Stimulated activated CD8-positive, alpha-beta memory T cell treated with anti-CD3 and anti-CD28 coated beads, Interleukin-2, amount 100 ng/mL, for 48 hours (primary cell): Measurements from ENCODE around the gene GJD4.

Experiments used
- DNase-seq, 2 donors: peaks; one replicate each; pipeline ENCODE4 v3.0.0-alpha.2; 2020; ENCODE audit warnings: low read depth in 2 of 2

GJD4 gene, protein sequence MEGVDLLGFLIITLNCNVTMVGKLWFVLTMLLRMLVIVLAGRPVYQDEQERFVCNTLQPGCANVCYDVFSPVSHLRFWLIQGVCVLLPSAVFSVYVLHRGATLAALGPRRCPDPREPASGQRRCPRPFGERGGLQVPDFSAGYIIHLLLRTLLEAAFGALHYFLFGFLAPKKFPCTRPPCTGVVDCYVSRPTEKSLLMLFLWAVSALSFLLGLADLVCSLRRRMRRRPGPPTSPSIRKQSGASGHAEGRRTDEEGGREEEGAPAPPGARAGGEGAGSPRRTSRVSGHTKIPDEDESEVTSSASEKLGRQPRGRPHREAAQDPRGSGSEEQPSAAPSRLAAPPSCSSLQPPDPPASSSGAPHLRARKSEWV

DNA sequence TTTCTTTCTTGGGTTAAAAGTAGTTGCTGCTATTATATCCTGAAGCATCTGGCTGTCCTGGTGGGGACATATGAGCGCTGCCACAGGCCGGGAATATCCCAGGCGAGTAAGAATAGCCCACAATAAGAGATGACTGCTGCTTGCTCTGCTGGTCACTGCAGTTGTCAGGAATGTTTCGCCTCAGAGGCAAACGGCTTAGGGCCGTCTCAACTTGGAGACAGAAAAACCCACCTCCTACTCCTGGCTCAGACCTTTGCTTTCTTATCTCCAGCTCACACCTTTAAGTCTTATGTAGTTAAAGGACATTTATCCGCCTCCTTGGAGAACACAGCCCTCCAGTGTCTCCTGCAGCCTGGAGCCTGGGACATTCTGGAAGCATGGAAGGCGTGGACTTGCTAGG, at the start of gene GJD4:
GJD4 (plus strand) TSS at position 151 of the 400 bp plus-strand sequence; CDS start at position 378, 227 bp downstream.
- DNase-seq, result no peak

DNA sequence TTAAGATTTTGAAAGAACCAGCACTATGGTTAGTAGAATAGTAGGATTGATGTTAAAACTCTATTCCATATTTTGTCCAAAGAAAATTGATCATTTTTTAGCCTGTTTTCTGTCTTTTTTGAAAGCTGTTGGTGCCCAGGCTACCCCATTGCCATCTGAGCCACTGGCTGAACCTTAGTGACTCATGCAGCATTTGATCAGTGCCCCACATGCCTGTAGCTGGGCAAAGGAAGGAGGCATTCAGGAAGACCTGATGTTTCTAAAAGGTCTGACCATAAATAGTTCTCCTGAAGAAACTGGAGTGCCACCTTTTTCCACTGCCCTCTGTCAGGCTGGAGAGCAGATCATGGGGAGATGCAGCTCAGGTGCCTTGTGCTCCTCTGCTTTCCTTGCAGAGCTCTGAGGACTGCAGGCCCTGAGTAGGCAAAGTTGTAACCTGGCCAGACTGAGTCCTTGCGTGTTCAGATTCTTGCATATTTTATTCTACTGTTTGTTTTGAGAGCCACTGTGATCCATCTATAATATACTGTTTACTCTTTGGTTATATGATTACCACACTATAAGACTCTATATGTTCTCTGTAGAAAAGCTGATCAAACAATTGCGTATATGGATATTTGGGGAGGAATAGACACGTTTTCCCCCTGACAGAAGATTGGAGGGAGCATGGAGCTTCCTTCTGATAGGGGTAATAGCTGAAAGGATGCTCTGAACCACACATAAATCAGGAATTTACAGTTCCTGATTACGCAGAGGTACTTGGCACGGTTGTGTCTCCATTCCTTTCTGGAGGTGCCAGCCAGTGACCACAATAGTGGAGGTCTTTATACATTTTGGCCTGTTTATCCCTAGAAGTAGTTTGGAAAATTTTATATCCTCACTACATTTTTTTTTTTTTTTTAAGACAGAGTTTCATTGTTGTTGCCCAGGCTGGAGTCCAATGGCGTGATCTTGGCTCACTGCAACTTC, 48.9 kb upstream of the GJD4 start:
- no peak for DNase-seq

DNA sequence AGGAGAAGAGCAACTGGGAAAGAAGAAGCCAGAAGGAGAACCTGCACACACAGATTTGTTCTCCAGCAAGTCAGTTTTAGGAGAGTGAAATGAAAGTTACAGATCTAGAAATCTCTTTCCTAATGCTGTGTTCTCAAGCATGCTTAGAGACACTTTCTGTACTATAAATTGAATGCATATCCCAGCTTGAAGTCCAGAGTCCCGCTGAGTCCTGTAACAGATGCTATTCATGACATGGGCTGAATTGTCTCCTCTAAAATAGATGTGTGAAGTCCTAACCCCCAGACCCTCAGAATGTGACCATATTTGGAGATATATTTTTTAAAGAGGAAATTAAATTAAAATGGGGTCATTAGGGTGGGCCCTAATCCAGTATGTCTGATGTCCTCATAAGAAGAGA, 46.9 kb upstream of the GJD4 start:
- DNase-seq, result no peak

DNA sequence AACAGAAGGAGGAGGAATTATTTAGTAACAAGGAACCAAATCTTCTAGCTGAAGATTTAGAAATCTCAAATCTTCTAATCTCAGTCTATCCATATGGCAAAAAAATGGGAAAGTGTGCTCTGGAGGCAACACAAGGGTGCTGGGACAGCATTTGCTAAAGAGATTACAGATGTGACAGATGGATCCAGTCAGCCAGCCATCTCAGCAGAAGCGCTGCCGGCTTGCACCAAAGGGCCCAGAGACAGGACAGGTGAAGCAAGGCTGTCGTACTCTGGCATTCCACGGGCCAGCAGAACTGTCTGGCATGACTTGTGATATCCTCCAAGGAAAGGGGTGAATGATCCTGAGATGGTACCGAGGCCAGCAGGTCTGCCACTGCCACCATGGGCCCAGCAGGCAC, 45.7 kb upstream of the GJD4 start:
- DNase-seq, result no peak

DNA sequence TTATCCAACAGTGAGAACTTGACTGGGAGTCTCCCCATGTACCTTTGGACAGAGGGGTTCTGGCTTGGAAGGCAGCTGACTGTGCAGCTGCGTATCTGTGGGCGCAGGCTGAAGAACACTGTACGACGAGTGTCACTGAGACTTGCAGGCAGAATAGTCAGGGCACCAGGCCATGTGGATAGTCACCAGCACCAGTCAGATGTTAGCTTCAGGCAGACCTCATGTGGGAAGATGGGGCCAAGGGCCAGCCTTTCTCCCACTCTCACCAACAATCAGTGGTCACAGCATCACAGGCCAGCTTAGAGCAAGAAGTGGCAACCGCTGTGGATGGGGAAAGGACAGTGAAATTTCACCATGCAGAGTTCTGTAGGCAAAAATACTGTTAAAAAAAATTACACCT, 43.4 kb upstream of the GJD4 start:
- DNase-seq, result no peak

DNA sequence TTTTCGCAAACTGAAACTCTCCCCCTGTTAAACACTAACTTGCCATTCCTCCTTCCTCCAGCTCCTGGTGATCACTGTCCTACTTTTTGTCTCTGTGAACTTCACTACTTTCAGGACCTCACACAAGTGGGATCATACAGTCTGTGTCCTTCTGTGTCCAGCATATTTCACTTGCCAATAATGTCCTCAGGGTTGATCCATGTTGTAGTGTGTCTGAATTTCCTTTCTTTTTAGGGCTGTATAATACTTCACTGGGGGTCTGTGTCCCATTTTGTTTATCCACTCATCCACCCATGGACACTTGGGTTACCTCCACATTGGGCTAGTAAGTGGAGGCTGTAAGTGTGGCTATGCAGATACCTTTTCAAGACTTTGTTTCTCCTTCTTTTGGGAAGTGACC, 42.7 kb upstream of the GJD4 start:
- no peak for DNase-seq

DNA sequence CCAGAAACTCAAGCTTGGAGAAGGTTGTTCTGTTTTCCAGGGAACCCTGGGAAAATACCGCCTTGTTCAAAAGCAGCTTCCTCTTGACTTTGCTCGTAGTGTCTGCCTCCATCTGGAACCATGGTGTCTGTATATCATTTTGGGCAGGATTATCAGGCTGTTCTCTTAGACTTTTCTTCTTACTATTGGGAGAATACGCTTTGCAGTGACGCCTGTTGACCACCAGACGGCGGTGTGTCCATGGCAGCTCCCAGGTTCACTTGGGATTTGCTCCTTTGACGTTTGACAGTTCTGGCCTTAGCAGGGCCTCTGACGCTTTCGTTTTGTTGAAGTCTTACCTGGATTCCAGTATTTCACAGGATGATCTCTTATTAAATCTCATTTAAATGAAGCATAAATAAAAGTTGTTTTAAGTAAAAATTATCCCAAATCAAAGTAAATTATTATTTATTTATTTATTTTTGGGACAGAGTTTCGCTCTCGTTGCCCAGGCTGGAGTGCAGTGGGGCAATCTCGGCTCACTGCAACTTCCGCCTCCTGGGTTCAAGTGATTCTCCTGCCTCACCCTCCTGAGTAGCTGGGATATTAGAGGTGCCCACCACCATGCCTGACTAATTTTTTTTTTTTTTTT, 41.8 kb upstream of the GJD4 start:
- peak; percentile 15 to 20 for DNase-seq

DNA sequence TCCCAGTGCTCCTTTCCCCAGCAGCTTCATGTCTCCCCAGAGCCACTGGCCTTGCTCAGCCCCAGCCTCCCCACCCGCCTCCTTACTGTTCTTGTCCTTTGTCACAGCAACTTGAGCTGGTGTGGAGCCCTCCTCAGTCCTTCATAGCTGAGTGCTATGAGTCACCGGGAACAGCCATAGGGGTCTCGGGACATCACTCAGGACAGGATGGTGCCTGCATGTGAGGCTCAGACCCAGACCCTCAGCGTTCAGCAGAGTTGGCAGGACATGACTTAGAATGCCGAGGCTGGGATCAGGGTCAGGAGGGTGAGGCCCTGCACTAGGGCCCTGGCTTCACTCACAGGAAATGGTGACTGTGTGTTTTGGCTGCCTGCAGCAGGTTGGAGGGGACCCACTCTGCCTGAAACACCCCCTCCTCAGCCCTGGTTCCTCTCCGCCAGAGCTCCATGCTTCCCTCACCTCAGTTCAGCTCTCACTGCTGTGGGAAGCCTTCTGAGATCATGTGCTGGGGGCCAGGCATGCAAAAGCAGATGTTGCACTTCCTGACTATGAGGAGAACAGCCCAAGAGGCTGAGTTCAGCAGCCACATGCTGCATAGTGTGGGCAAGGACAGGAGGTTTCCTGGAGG, 40.7 kb upstream of the GJD4 start:
- no peak for DNase-seq

DNA sequence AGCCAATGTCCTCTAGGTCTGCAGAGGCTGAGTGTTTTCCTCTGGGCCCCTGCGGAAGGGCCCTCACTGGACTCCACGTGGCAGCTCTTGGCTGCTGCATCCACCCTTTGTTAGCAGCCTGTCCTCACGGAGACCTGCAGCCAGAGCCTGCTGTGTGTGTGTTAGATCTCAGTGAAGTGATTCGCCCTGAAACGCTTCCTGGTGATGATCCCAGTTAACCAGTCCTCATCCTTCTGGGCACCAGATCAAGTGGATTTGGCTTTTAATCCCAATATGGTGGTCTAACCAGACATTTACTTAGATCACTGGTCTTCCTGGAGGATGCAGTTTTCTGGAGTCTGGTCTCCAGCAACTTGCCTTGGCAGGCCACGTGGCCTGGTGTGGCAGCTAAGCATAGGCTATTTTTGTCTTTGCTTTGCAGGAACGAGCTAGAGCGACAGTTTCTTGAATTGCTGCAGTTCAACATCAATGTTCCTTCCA, 39.5 kb upstream of the GJD4 start:
- no peak for DNase-seq

DNA sequence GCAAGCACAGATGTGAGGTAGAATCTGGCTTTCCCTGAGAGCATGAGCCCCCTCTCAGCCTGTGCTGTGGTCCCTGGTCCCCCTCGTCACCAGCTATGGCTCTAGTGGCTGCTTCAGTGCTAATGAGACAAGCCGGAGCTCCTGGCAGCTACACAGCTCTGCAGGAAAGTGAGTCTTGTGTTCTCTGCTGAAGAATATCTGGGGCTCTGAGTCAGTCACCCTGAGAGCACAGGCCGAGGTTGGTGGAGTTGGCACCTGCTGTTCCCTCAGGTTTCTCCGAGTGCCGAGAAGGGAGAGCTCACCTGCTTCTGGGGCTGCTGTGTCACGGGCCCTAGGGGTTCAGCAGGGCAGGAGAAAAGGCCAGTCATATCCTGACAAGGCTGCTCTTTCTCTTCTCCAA, 37.2 kb upstream of the GJD4 start:
- no peak for DNase-seq

DNA sequence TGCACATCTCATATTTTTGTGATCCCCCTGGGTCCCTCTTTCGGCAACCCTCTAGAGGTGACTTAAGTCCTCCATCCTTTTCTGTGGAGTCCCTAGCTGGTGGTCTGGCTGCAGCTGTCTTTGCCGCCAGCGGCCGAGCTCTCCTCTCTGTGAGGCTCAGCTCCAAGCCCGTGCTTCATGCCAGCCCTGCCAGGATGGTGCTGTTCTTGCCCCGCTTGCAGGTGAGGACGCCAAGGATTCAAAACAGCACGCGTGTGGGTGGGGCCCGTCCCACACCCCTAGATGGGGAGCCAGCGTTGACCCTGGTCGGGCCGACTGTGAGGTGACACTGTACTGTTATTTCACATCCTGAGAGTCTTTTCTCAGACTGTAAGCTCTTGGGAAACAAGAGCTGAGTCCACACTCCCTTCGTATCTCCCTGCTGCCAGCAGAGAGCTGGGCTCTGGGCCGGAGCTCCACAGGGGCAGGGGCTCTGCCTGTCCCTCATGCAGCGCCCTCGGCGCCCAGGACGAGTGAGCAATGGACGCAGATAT, 36.6 kb upstream of the GJD4 start:
- no peak for DNase-seq

DNA sequence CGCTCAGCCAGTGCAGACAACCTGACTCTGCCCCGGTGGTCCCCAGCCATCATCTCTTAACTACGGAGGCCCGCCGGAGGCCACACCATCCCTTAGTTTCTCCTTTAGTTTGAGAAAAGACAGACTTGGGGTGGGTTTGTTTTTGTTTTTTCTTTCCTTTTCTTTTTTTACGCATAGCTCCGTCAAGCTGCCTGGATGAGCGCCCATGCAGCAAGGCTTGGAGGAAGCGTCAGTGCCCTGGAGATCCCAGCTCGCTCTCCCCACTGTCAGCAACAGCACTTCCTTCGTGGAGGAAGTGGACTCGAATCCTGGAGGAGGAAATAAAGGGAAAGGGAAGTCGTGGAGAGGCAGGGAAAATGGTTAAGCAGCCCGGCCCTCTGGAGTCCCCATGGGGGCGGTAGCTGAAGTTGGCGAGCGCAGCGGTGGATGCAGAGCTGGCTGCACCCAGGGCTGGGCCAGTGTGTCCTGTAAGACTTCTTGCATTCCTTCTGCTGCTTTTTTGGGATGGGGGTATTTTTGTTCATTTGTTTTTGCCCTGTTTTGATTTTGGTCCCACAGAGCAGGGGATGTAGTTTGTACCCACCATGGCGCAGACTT, 35.9 kb upstream of the GJD4 start:
- no peak for DNase-seq

DNA sequence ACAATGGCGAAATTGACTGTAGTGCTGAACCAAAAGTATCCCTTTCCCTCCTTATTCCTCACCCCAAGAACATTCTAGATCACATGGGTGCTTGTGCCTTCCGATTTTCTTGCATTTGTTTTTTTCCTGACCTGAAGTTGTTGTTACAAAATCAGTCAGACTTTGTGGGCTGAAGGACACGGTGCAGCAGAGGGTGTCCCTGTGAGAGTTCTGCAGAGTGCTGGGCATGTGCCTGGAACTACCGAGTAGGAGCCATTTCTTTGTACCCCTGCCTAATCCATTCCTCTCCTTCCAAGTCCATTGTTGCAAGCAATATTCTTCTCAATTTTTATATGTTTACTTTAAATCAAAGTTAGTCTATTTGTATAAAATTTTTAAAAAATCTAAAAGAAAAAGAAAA, 35.3 kb upstream of the GJD4 start:
- no peak for DNase-seq

DNA sequence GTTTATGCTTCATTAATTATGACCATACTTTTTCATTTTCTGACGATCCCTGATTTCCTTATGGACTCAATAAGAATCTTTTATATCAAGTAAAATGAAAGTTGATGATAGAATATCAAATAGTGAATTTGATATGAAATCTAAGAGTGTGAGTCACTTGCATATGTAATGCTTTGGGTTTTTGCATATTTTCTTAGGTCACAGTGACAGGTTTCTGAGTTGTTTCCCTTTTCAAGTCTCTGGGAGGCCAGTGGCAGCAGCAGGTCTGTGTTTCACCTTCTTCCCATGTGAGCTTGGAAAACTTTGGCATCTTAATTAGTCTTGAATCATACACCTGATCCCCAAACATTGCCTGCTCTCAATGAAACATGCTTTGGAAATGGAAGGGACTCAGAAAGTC, 34.7 kb upstream of the GJD4 start:
- DNase-seq, result no peak

DNA sequence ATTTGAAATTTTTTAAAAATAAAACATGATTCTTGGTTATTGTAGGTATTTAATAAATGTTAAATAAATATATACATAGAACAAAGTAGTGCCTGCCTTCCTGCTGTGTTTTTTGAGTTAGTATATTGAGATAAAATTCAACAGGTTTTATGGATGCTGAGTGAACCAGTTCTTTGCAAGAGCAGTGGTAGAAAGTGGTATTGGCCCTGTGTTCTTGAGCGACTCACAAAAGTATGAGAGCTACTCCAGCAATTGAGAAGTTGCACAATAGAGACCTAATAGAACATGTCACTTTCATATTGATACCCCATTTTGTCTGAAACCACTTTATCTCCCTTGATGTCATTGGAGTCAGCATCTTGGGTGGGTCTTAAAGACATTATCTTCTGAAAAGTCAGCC, 32.6 kb upstream of the GJD4 start:
- DNase-seq, result no peak

DNA sequence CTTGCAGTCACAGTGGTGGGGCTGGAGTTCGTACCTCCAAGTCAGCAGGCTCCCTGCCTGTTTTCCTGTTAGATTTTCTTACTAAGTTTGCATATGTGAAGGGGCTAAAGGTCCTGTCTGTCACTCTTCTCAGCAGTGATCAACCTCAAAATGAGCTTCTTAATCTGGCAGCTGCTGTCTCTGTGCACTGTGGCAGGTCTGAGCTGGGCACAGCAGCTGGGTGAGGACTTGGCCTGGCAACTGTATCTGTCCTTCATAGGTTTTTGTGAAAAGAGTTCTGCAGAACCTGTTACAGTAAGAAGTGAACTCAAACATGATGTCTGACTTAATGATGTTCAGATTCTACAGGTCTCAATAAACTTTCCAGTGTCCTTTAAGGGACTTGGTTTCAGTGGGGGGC, 31.3 kb upstream of the GJD4 start:
- DNase-seq, result no peak

DNA sequence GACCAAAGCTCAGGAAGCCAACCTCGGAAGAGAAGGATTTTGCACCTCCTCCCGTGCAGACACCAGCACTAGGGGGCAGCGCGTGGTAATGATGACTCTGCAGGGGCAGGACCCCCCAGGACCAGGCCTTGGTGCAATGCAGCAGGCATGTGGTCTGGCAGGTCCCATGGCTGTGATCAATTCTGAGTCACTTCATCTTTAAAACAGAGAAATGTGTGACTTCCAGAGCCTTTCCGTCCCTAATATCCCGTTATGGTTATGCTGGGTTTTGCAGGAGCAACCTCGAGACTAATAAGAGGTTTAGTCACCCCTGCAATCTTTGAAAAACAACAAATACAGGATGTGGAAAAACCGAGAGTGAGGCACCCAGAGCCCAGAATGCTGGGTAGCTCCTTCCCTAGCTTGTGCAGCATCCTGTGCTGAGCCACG, 30.2 kb upstream of the GJD4 start:
- no peak for DNase-seq

DNA sequence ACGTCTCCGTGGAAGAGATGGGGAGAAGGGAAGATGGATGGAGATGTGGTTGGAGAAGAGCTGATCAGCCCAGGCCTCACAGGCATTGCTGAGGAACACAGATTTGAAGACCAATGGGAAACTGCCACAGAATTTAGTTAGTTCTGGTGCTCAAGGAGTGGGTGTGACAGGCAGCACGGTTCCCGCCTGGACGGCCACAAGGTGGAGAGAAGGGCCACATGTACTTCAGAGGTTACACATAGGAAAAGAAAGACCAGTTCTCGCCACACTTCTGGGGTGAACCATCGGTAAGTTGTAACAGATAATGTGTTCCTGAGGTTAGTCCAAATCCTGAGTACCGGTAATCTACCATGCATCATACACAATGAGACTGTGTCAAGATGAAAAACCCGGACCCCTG, 29.5 kb upstream of the GJD4 start:
- DNase-seq, result no peak

DNA sequence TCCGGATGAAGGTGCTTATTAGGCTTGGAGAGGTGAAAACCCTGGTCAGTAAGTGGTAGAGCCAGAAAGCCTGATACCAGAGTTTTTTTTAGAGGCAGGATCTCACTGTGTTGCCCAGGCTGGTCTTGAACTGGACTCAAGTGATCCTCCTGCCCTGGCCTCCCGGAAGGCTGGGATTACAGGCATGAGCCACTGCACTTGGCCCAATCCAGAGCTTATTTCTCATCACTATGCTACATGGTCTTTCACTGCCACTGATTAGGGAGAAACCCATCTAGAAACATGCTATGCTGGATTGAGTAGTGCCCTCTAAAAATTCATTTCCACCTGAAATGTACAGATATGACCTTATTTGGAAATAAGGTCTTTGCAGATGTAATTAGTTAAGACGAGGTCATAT, 28.4 kb upstream of the GJD4 start:
- no peak for DNase-seq

DNA sequence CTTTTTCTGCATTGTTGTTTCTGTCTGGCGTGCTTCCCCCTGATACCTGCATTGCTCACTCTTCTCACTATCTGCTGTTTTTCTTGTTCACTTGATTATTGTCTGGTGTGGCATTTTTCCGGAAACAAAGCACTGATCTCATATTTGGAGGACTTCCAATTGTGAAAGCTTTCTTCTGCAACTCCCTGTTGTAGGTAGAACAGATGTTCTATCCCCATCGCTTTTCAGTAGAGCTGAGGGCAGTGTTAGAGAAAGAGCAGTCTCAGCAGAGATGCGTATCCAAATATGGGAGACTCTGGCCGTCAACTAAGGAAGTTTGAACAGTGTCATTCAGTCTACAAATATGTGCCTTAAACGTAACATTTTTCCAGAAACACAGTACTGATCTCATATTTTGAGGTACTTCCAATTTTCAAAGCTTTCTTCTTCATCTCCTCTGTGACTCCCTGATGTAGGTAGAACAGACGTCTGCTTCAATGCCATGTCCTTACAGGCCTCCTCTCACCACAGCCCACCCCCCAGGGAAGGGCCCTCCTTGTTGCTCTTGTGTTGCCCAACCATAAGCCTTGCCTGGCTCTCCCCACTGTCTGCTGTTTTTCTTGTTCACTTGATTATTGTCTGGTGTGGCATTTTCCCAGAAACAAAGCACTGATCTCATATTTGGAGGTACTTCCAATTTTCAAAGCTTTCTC, 27.1 kb upstream of the GJD4 start:
- DNase-seq, result no peak

DNA sequence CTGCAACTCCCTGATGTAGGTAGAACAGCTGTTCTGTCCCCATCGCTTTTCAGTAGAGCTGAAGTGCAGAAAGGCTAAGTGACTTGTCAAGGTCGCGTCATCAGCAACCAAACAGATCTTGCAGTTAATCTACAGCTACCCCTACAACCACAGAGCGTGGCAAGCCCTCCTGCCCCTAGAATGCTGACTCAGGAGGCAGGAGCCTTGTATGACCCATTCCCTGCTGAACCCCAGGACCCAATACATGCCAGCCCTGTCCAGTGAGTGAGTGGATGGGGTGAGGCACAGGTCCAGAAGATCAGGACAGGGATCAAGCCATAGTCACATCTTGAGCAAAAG, 26.6 kb upstream of the GJD4 start:
- DNase-seq, result no peak
